GM23338 (cell line): Measurements from ENCODE around the gene CACNG6. TPM values are rescaled to one million over a fixed set of nuclear protein-coding genes. Genes with fewer than 3 reads are reported as not detected.

Experiments used
- ATAC-seq: fragments of 200-7000 bp; cut with Tn5 transposase; 3 replicates; pipeline ENCODE4 v1.9.1; 2020
- DNase-seq: peaks from one replicate; pipeline ENCODE4 v3.0.0-alpha.2; 2015; ENCODE audit warnings: low spot score
- H2AFZ ChIP-seq: fragments of 200-600 bp; sonication (generic); 2 replicates; pipeline ENCODE4 v1.8.0; 2016; ENCODE audit warnings: antibody characterized with exemption, mild to moderate bottlenecking, moderate library complexity
- H3F3A ChIP-seq: fragments of 200-600 bp; sonication (generic); replicated peaks from 2 replicates; pipeline ENCODE4 v1.8.0; 2017; ENCODE audit warnings: antibody characterized with exemption, mixed run types, low read depth
- H3K27ac ChIP-seq: fragments of 200-600 bp; sonication (generic); 2 replicates; pipeline ENCODE4 v1.6.1; 2016; ENCODE audit warnings: low read depth
- H3K27me3 ChIP-seq: fragments of 200-600 bp; sonication (generic); 2 replicates; pipeline ENCODE4 v1.8.0; 2016; ENCODE audit warnings: mild to moderate bottlenecking, mixed run types, moderate library complexity; ENCODE audit not compliant: insufficient read depth
- H3K36me3 ChIP-seq: fragments of 200-600 bp; sonication (generic); 2 replicates; pipeline ENCODE4 v1.8.0; 2016; ENCODE audit warnings: mild to moderate bottlenecking; ENCODE audit not compliant: insufficient read depth
- H3K4me1 ChIP-seq: fragments of 200-600 bp; sonication (generic); 2 replicates; pipeline ENCODE4 v1.8.0; 2016; ENCODE audit warnings: mild to moderate bottlenecking, moderate library complexity; ENCODE audit not compliant: insufficient read depth
- H3K4me2 ChIP-seq: fragments of 200-600 bp; sonication (generic); 2 replicates; pipeline ENCODE4 v1.7.1; 2017; ENCODE audit warnings: mixed run types
- H3K4me3 ChIP-seq: fragments of 200-600 bp; sonication (generic); 2 replicates; pipeline ENCODE4 v1.6.1; 2016; ENCODE audit warnings: mixed run types
- H3K79me2 ChIP-seq: fragments of 200-600 bp; sonication (generic); replicated peaks from 2 replicates; pipeline ENCODE4 v1.8.0; 2017; ENCODE audit warnings: mild to moderate bottlenecking; ENCODE audit not compliant: insufficient read depth
- H3K9me2 ChIP-seq: fragments of 200-600 bp; sonication (generic); 2 replicates; pipeline ENCODE4 v1.8.0; 2017; ENCODE audit not compliant: insufficient read depth
- H4K20me1 ChIP-seq: fragments of 200-600 bp; sonication (generic); replicated peaks from 2 replicates; pipeline ENCODE4 v1.8.0; 2017; ENCODE audit warnings: mild to moderate bottlenecking; ENCODE audit not compliant: insufficient read depth
- H3K27ac Mint-ChIP-seq: 2 replicates; pipeline ENCODE4 v1.8.0; 2020; ENCODE audit warnings: inconsistent platforms, mild to moderate bottlenecking, moderate library complexity, mixed read lengths
- H3K27me3 Mint-ChIP-seq: 3 replicates; pipeline ENCODE4 v1.8.0; 2022; ENCODE audit warnings: low read depth, mild to moderate bottlenecking, moderate library complexity, mixed read lengths, inconsistent platforms; ENCODE audit not compliant: insufficient read depth, poor library complexity
- H3K36me3 Mint-ChIP-seq: 3 replicates; pipeline ENCODE4 v1.8.0; 2021; ENCODE audit warnings: low read depth, mild to moderate bottlenecking, inconsistent platforms, moderate library complexity, mixed read lengths
- H3K4me1 Mint-ChIP-seq: 3 replicates; pipeline ENCODE4 v1.8.0; 2020; ENCODE audit warnings: mild to moderate bottlenecking, inconsistent platforms, mixed read lengths
- H3K4me3 Mint-ChIP-seq: 3 replicates; pipeline ENCODE4 v1.8.0; 2021; ENCODE audit warnings: moderate library complexity, mild to moderate bottlenecking, inconsistent platforms, mixed read lengths
- H3K9me3 Mint-ChIP-seq: 3 replicates; pipeline ENCODE4 v1.8.0; 2020; ENCODE audit warnings: moderate library complexity, mild to moderate bottlenecking, inconsistent platforms, mixed read lengths
- CREB1 ChIP-seq: fragments of 250-450 bp; sonication (Bioruptor Pico); IDR thresholded peaks from 2 replicates; pipeline ENCODE4 v1.5.0; 2020; ENCODE audit warnings: low read depth, mild to moderate bottlenecking, moderate library complexity
- CTCF ChIP-seq, 2 experiments: fragments of 200-600 bp in 1 of 2; sonication (generic) in 1 of 2; conservative IDR thresholded peaks; 2 replicates each; pipeline versions ENCODE4 v1.5.1 to v1.6.1; 2016 to 2017; ENCODE audit warnings: antibody characterized with exemption in 2 of 2, low read depth in 2 of 2, mild to moderate bottlenecking in 2 of 2, moderate library complexity in 1 of 2
- ETS1 ChIP-seq: IDR thresholded peaks from 2 replicates; pipeline ENCODE4 v1.6.1; 2016; ENCODE audit warnings: antibody characterized with exemption
- EZH2 ChIP-seq: fragments of 200-600 bp; sonication (generic); IDR thresholded peaks from one replicate; pipeline ENCODE4 v1.8.0; 2017; ENCODE audit warnings: antibody characterized with exemption, mild to moderate bottlenecking, low read depth; ENCODE audit not compliant: unreplicated experiment
- EZH2phosphoT487 ChIP-seq: fragments of 200-600 bp; sonication (generic); IDR thresholded peaks from one replicate; pipeline ENCODE4 v1.8.1; 2018; ENCODE audit warnings: antibody characterized with exemption; ENCODE audit not compliant: unreplicated experiment
- JUNB ChIP-seq: IDR thresholded peaks from one replicate; pipeline ENCODE4 v1.6.1; 2016; ENCODE audit warnings: antibody characterized with exemption; ENCODE audit not compliant: unreplicated experiment
- NANOG ChIP-seq: IDR thresholded peaks from 2 replicates; pipeline ENCODE4 v1.6.1; 2016; ENCODE audit warnings: antibody characterized with exemption, borderline replicate concordance
- POLR2AphosphoS5 ChIP-seq: IDR thresholded peaks from 2 replicates; pipeline ENCODE4 v1.6.1; 2016; ENCODE audit warnings: antibody characterized with exemption, low read depth
- STAT1 ChIP-seq: IDR thresholded peaks from one replicate; pipeline ENCODE4 v1.6.1; 2016; ENCODE audit warnings: antibody characterized with exemption; ENCODE audit not compliant: unreplicated experiment
- ZNF114 ChIP-seq: fragments of 250-450 bp; sonication (Bioruptor Pico); IDR thresholded peaks from 2 replicates; pipeline ENCODE4 v1.5.0; 2020; ENCODE audit warnings: mild to moderate bottlenecking, moderate library complexity
- ZNF331 ChIP-seq: fragments of 250-450 bp; sonication (Bioruptor Pico); IDR thresholded peaks from 2 replicates; pipeline ENCODE4 v1.5.0; 2020; ENCODE audit warnings: low read depth, mild to moderate bottlenecking, moderate library complexity
- polyA plus RNA-seq: library from polyadenylated mRNA; unstranded; fragments of >200 nt; fragmentation: Nextera tagmentation; extraction: Ambion mirVana; gene quantifications from 2 replicates; pipeline ENCODE4 v1.2.1, GENCODE V29; 2016
- total RNA-seq: library from RNA; depleted of rRNA; stranded (reverse); fragments of >200 nt; shearing (Covaris generic); gene quantifications from 2 replicates; pipeline ENCODE4 v1.2.3, GENCODE V29; 2014
- TF ChIP-seq, protein P1 (sequence below): IDR thresholded peaks from one replicate; pipeline ENCODE4 v1.6.1; 2018; ENCODE audit warnings: antibody characterized with exemption; ENCODE audit not compliant: unreplicated experiment
- TF ChIP-seq, protein P2 (sequence below): fragments of 250-450 bp; sonication (Bioruptor Pico); IDR thresholded peaks from 2 replicates; pipeline ENCODE4 v1.5.0; 2020; ENCODE audit warnings: mild to moderate bottlenecking, moderate library complexity

Gene CACNG6
- total and polyA plus RNA-seq, 2 experiments from 2014 or later: 0.38 to 1.5 TPM

- Histone ChIP-seq H3K4me1 (peaks cover 36% of the 10 kb centered on the region), H2AFZ (no peak overlapping the region), H3K79me2 (peaks cover 45% of the 10 kb centered on the region), H3K9me2 (no peaks in the 10 kb centered on the region), H3K27ac (peak overlapping the region; percentile 92; the same call in 1 of the 2 replicates), H3K4me3 (peak overlapping the region; percentile 98), H4K20me1 (peaks cover 13% of the 10 kb centered on the region), H3K27me3 (no peaks in the 10 kb centered on the region), H3K4me2 (peak overlapping the region; percentile 100), H3F3A (peaks cover 9% of the 10 kb centered on the region; the same call in 1 of the 2 replicates), H3K36me3 (no peaks in the 10 kb centered on the region)
- Mint-ChIP-seq H3K36me3 (peaks cover 25% of the 10 kb centered on the region), H3K9me3 (no peaks in the 10 kb centered on the region; the same call in 2 of the 3 replicates), H3K4me3 (peak overlapping the region; percentile 84), H3K27ac (0 out of 2 replicates have a peak overlapping the region, but pooled peaks have one; percentile 2), H3K4me1 (peaks cover 54% of the 10 kb centered on the region), H3K27me3 (peaks cover 32% of the 10 kb centered on the region)
- TF ChIP-seq EZH2phosphoT487 (no peak), JUNB (no peak), ZNF114 (no peak), CREB1 (CRISPR knock-in tag) (no peak), POLR2AphosphoS5 (no peak), EZH2 (no peak), STAT1 (no peak), NANOG (no peak), ZNF331 (CRISPR knock-in tag) (no peak), CTCF (conservative IDR thresholded peaks at IDR 0.05; ENCODE audit: low read depth in 2 of 2) (no peak), ETS1 (no peak)
- TF ChIP-seq, protein P1, sequence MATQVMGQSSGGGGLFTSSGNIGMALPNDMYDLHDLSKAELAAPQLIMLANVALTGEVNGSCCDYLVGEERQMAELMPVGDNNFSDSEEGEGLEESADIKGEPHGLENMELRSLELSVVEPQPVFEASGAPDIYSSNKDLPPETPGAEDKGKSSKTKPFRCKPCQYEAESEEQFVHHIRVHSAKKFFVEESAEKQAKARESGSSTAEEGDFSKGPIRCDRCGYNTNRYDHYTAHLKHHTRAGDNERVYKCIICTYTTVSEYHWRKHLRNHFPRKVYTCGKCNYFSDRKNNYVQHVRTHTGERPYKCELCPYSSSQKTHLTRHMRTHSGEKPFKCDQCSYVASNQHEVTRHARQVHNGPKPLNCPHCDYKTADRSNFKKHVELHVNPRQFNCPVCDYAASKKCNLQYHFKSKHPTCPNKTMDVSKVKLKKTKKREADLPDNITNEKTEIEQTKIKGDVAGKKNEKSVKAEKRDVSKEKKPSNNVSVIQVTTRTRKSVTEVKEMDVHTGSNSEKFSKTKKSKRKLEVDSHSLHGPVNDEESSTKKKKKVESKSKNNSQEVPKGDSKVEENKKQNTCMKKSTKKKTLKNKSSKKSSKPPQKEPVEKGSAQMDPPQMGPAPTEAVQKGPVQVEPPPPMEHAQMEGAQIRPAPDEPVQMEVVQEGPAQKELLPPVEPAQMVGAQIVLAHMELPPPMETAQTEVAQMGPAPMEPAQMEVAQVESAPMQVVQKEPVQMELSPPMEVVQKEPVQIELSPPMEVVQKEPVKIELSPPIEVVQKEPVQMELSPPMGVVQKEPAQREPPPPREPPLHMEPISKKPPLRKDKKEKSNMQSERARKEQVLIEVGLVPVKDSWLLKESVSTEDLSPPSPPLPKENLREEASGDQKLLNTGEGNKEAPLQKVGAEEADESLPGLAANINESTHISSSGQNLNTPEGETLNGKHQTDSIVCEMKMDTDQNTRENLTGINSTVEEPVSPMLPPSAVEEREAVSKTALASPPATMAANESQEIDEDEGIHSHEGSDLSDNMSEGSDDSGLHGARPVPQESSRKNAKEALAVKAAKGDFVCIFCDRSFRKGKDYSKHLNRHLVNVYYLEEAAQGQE: no peak
- TF ChIP-seq, protein P2, sequence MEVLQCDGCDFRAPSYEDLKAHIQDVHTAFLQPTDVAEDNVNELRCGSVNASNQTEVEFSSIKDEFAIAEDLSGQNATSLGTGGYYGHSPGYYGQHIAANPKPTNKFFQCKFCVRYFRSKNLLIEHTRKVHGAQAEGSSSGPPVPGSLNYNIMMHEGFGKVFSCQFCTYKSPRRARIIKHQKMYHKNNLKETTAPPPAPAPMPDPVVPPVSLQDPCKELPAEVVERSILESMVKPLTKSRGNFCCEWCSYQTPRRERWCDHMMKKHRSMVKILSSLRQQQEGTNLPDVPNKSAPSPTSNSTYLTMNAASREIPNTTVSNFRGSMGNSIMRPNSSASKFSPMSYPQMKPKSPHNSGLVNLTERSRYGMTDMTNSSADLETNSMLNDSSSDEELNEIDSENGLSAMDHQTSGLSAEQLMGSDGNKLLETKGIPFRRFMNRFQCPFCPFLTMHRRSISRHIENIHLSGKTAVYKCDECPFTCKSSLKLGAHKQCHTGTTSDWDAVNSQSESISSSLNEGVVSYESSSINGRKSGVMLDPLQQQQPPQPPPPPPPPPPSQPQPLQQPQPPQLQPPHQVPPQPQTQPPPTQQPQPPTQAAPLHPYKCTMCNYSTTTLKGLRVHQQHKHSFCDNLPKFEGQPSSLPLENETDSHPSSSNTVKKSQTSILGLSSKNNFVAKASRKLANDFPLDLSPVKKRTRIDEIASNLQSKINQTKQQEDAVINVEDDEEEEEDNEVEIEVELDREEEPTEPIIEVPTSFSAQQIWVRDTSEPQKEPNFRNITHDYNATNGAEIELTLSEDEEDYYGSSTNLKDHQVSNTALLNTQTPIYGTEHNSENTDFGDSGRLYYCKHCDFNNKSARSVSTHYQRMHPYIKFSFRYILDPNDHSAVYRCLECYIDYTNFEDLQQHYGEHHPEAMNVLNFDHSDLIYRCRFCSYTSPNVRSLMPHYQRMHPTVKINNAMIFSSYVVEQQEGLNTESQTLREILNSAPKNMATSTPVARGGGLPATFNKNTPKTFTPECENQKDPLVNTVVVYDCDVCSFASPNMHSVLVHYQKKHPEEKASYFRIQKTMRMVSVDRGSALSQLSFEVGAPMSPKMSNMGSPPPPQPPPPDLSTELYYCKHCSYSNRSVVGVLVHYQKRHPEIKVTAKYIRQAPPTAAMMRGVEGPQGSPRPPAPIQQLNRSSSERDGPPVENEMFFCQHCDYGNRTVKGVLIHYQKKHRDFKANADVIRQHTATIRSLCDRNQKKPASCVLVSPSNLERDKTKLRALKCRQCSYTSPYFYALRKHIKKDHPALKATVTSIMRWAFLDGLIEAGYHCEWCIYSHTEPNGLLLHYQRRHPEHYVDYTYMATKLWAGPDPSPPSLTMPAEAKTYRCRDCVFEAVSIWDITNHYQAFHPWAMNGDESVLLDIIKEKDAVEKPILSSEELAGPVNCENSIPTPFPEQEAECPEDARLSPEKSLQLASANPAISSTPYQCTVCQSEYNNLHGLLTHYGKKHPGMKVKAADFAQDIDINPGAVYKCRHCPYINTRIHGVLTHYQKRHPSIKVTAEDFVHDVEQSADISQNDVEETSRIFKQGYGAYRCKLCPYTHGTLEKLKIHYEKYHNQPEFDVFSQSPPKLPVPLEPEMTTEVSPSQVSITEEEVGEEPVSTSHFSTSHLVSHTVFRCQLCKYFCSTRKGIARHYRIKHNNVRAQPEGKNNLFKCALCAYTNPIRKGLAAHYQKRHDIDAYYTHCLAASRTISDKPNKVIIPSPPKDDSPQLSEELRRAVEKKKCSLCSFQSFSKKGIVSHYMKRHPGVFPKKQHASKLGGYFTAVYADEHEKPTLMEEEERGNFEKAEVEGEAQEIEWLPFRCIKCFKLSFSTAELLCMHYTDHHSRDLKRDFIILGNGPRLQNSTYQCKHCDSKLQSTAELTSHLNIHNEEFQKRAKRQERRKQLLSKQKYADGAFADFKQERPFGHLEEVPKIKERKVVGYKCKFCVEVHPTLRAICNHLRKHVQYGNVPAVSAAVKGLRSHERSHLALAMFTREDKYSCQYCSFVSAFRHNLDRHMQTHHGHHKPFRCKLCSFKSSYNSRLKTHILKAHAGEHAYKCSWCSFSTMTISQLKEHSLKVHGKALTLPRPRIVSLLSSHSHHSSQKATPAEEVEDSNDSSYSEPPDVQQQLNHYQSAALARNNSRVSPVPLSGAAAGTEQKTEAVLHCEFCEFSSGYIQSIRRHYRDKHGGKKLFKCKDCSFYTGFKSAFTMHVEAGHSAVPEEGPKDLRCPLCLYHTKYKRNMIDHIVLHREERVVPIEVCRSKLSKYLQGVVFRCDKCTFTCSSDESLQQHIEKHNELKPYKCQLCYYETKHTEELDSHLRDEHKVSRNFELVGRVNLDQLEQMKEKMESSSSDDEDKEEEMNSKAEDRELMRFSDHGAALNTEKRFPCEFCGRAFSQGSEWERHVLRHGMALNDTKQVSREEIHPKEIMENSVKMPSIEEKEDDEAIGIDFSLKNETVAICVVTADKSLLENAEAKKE: no peak
- DNase-seq (peak; percentile 59), ATAC-seq (no peak)
These were observed 30.6 kb upstream of the CACNG6 start for GRCh38 chr19:53960886-53961285.
